Lung (tissue), 12 donors: Measurements from ENCODE around the gene ADAMTS14. TPM values are rescaled to one million over a fixed set of nuclear protein-coding genes. Genes with fewer than 3 reads are reported as not detected.
A peak's percentile ranks its signal among the peaks of the same experiment; 100 is the strongest.

Source experiments
- ATAC-seq: fragments of 200-7000 bp; cut with Tn5 transposase; one replicate; pipeline ENCODE4 v1.9.1; 2020; ENCODE audit warnings: moderate number of reproducible peaks; ENCODE audit not compliant: insufficient read depth, low FRiP score
- DNase-seq, 3 donors: peaks; one replicate each; pipeline ENCODE4 v3.0.0-alpha.2; 2013 to 2017
- H3K27ac ChIP-seq, 2 donors: one replicate each; pipeline ENCODE4 v1.5.1; 2013; ENCODE audit warnings: mild to moderate bottlenecking in 2 of 2, moderate library complexity in 2 of 2, control low read depth in 1 of 2, inconsistent platforms in 1 of 2, low read depth in 1 of 2, low read length in 1 of 2
- H3K27me3 ChIP-seq, 3 donors: one replicate each; pipeline ENCODE4 v1.5.1; 2013; ENCODE audit warnings: low read length in 2 of 3; ENCODE audit not compliant: control insufficient read depth in 3 of 3, insufficient read depth in 3 of 3
- H3K36me3 ChIP-seq, 4 donors: one replicate each; pipeline ENCODE4 v1.5.1; 2013; ENCODE audit warnings: low read length in 4 of 4, mild to moderate bottlenecking in 1 of 4, moderate library complexity in 1 of 4; ENCODE audit not compliant: control insufficient read depth in 4 of 4, insufficient read depth in 4 of 4
- H3K4me1 ChIP-seq, 5 donors: one replicate each; pipeline ENCODE4 v1.5.1; 2013; ENCODE audit warnings: low read length in 5 of 5, mild to moderate bottlenecking in 2 of 5, moderate library complexity in 1 of 5; ENCODE audit not compliant: control insufficient read depth in 5 of 5, insufficient read depth in 5 of 5
- H3K4me3 ChIP-seq: one replicate; pipeline ENCODE4 v1.5.1; 2013; ENCODE audit warnings: mild to moderate bottlenecking, control low read depth, moderate library complexity
- H3K9ac ChIP-seq, 2 donors: one replicate each; pipeline ENCODE4 v1.5.1; 2013; ENCODE audit warnings: low read length in 2 of 2, control low read depth in 1 of 2; ENCODE audit not compliant: insufficient read depth in 1 of 2
- H3K9me3 ChIP-seq, 4 donors: one replicate each; pipeline ENCODE4 v1.5.1; 2013; ENCODE audit warnings: low read length in 3 of 4, mild to moderate bottlenecking in 1 of 4, moderate library complexity in 1 of 4; ENCODE audit not compliant: control insufficient read depth in 4 of 4, insufficient read depth in 3 of 4
- CTCF ChIP-seq: IDR thresholded peaks from 2 replicates; pipeline ENCODE4 v1.5.1; 2012; ENCODE audit warnings: mild to moderate bottlenecking; ENCODE audit errors: control extremely low read depth, extremely low read depth
- WGBS, 2 donors: extraction: QIAGEN DNeasy Blood & Tissue Kit; methylation state at CpG; one replicate each; pipeline ENCODE4 v1.1.7; 2013; 5-methylcytosine and 5-hydroxymethylcytosine counted together
- polyA plus RNA-seq, 2 donors: library from polyadenylated mRNA; stranded (reverse); fragments of 200-250 nt; gene quantifications; one replicate each; pipeline ENCODE4 v1.2.1, GENCODE V29; 2013
- total RNA-seq, 2 donors: library from RNA; depleted of rRNA in 1 of 2; stranded (reverse); fragments of >200 nt in 1 of 2; gene quantifications; one replicate each; pipeline ENCODE4 v1.2.1, GENCODE V29; 2014 to 2021
- donor health status: control.
- donor health status: control.
- donor health status: Bipolar disorder and iron deficiency.
- donor health status: healthy.
- donor health status: DM: yes; HTN: yes; CAD: no.

ADAMTS14 gene
- total and polyA plus RNA-seq, 4 donors, result 0.47 to 3.9 (median 1.2) TPM

GRCh38 chr10:70743430-70743788 lies 71.1 kb downstream of the ADAMTS14 start:
- H3K4me3 ChIP-seq, result no peak overlapping the region
- no peak for ATAC-seq
- no peak for TF ChIP-seq CTCF
- H3K36me3 ChIP-seq, result no peaks in the 10 kb centered on the region
- H3K4me1 ChIP-seq, result peaks cover 2 to 56% (median 13%) of the 10 kb centered on the region in 5 donors
- peak overlapping the region in 1 of 2 donors; percentile 30 for H3K9ac ChIP-seq
- H3K9me3 ChIP-seq, result peaks cover 0 to 3% (median 0%) of the 10 kb centered on the region in 4 donors
- DNase-seq, result peak in 2 of 3 donors; percentile 21 to 38
- WGBS, 2 donors, result 90 to 92% methylated on average over 17 of the region's 17 CpGs
- H3K27me3 ChIP-seq, result no peaks in the 10 kb centered on the region
- H3K27ac ChIP-seq, result no peak overlapping the region

DNA sequence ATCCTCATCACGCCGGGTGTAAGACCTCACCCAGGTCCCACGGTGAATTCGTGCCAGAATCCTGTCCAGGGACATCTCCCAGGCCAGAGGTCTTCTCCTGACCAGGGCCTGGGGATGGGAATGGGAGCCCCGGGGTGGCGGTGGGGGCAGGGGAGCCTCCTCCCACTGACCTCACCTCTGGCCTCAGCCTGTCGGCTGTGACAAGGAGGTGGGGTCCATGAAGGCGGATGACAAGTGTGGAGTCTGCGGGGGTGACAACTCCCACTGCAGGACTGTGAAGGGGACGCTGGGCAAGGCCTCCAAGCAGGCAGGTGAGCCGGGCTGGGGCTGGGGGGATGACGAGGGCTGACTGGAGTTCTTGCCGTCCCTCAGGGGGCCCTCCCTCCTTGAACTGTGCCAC lies 71.6 kb downstream of the ADAMTS14 start:
- 90 to 93% methylated on average over 13 of the region's 13 CpGs for WGBS, 2 donors
- peaks cover 0 to 3% (median 0%) of the 10 kb centered on the region in 4 donors for H3K9me3 ChIP-seq
- peaks cover 2 to 53% (median 13%) of the 10 kb centered on the region in 5 donors for H3K4me1 ChIP-seq
- no peaks in the 10 kb centered on the region for H3K36me3 ChIP-seq
- no peak overlapping the region for H3K27ac ChIP-seq
- no peak for TF ChIP-seq CTCF
- ATAC-seq, result no peak
- DNase-seq, result no peak
- H3K4me3 ChIP-seq, result no peak overlapping the region
- peak overlapping the region in 1 of 2 donors; percentile 11 for H3K9ac ChIP-seq
- H3K27me3 ChIP-seq, result no peaks in the 10 kb centered on the region

DNA sequence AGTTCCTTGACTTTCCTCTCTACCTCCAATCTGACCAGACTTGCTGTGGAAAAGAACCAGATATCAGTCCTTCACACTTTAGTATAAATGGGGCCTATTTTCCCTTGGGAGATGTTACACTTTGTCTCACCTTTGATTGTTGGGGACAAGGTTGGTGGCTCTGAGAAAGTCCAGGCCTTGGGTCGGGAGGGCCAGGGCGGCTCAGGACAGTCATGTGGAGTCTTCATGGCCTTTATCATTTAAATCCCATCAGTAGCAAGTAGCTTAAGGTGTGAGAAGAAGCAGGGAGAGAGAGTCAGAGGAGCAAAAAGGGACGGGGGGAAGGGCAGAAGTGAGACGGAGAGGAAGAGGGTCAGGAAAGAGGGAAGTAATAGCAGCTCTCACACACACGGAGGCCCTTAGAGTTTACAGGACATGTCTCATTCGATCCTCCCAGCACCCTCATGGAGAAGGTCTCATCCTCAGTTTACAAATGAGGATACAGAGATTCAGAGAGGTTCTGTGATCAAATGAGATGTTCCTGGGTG lies 72.4 kb downstream of the ADAMTS14 start:
- 39 to 77% methylated on average over 6 of the region's 6 CpGs for WGBS, 2 donors
- no peaks in the 10 kb centered on the region for H3K27me3 ChIP-seq
- no peak for TF ChIP-seq CTCF

GRCh38 chr10:70745555-70745954 lies 73.2 kb downstream of the ADAMTS14 start:
- Histone ChIP-seq H3K4me1 (peaks cover 2 to 42% (median 13%) of the 10 kb centered on the region in 5 donors), H3K27ac (no peak overlapping the region), H3K27me3 (no peaks in the 10 kb centered on the region), H3K9me3 (peaks cover 0 to 3% (median 0%) of the 10 kb centered on the region in 4 donors), H3K4me3 (no peak overlapping the region), H3K9ac (no peak overlapping the region), H3K36me3 (no peaks in the 10 kb centered on the region)
- DNase-seq, result no peak
- no peak for TF ChIP-seq CTCF
- 85 to 97% methylated on average over 2 of the region's 2 CpGs for WGBS, 2 donors
- ATAC-seq, result no peak

More for the DNA sequence above, 72.4 kb downstream of the ADAMTS14 start:
- no peak overlapping the region for H3K27ac ChIP-seq
- H3K9ac ChIP-seq, result no peak overlapping the region
- DNase-seq (no peak), ATAC-seq (no peak)
- peaks cover 0 to 3% (median 0%) of the 10 kb centered on the region in 4 donors for H3K9me3 ChIP-seq
- H3K4me3 ChIP-seq, result no peak overlapping the region
- H3K36me3 ChIP-seq, result no peaks in the 10 kb centered on the region
- peaks cover 2 to 47% (median 13%) of the 10 kb centered on the region in 5 donors for H3K4me1 ChIP-seq
